Adipocyte (in vitro differentiated cells): ENCODE data around the gene TAB2.
A peak's percentile ranks its signal among the peaks of the same experiment; 100 is the strongest.

Experiments
- DNase-seq: peaks from one replicate; pipeline ENCODE4 v3.0.0-alpha.2; 2015; ENCODE audit warnings: low read depth
- H3K27me3 ChIP-seq: replicated peaks from 2 replicates; pipeline ENCODE4 v1.7.0; 2013; ENCODE audit warnings: mild to moderate bottlenecking, low read length, moderate library complexity; ENCODE audit not compliant: control insufficient read depth, insufficient read depth
- H3K36me3 ChIP-seq: 2 replicates; pipeline ENCODE4 v1.7.0; 2013; ENCODE audit warnings: low read length, mild to moderate bottlenecking, moderate library complexity; ENCODE audit not compliant: control insufficient read depth, insufficient read depth, severe bottlenecking
- H3K4me1 ChIP-seq: 2 replicates; pipeline ENCODE4 v1.7.0; 2013; ENCODE audit warnings: mild to moderate bottlenecking, low read length, moderate library complexity; ENCODE audit not compliant: control insufficient read depth, insufficient read depth
- H3K4me3 ChIP-seq: 2 replicates; pipeline ENCODE4 v1.7.0; 2013; ENCODE audit warnings: mild to moderate bottlenecking, low read length, moderate library complexity
- H3K9ac ChIP-seq: 2 replicates; pipeline ENCODE4 v1.7.0; 2013; ENCODE audit warnings: mild to moderate bottlenecking, low read length, moderate library complexity
- H3K9me3 ChIP-seq: 2 replicates; pipeline ENCODE4 v1.7.0; 2013; ENCODE audit warnings: mild to moderate bottlenecking, low read length, moderate library complexity; ENCODE audit not compliant: control insufficient read depth

Gene TAB2

GRCh38 chr6:149395185-149395584 is 77.7 kb downstream of the TAB2 start:
- H3K4me1 ChIP-seq, result peaks cover 15% of the 10 kb centered on the region
- H3K9me3 ChIP-seq, result no peaks in the 10 kb centered on the region
- H3K36me3 ChIP-seq, result peaks cover 26% of the 10 kb centered on the region
- H3K4me3 ChIP-seq, result no peak overlapping the region
- no peak overlapping the region for H3K9ac ChIP-seq
- no peak for DNase-seq
- no peaks in the 10 kb centered on the region for H3K27me3 ChIP-seq

DNA sequence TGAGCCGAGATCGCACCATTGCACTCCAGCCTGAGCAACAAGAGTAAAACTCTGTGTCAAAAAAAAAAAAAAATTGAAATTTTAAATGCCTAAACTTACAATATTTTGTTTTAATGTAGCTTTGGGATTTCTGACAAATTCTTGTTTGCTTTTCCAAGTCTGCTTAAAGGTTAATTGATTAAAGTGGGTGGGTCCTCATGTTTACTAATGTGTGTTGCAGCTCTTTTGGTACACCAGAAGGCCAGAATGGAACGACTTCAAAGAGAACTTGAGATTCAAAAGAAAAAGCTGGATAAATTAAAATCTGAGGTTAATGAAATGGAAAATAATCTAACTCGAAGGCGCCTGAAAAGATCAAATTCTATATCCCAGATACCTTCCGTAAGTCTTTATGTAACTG is 79.9 kb downstream of the TAB2 start:
- peaks cover 43% of the 10 kb centered on the region for H3K36me3 ChIP-seq
- no peak overlapping the region for H3K4me3 ChIP-seq
- DNase-seq, result no peak
- peaks cover 12% of the 10 kb centered on the region for H3K4me1 ChIP-seq
- no peak overlapping the region for H3K9ac ChIP-seq
- H3K9me3 ChIP-seq, result no peaks in the 10 kb centered on the region
- H3K27me3 ChIP-seq, result no peaks in the 10 kb centered on the region

DNA sequence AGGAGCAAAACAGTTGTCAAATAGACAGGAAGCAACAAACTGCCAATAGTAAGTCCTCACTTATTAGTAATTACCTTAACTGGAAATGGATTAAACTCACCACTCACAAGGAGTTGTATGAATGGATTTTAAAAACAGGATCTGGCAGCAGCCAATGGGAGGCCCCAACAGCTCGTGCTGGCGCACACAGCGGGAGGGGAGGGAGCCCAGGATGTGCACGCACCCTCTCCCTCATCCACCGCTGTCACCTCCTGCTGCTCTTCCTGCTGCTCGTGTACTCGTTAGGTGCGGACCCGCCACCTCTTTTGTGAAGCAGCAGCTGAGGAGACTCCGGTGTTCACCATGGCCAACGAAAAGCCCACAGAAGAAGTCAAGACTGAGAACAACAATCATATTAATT is 82.5 kb downstream of the TAB2 start, which contains the start of gene SUMO4:
SUMO4 (plus strand) TSS at position 213 of the 400 bp plus-strand sequence; CDS start at position 343, 130 bp downstream.
- Histone ChIP-seq H3K9ac (no peak within 1 kb of the TSS), H3K4me3 (no peak within 1 kb of the TSS), H3K36me3 (peaks cover 68% of the 10 kb centered on the region), H3K27me3 (no peaks in the 10 kb centered on the region), H3K4me1 (no peaks in the 10 kb centered on the region), H3K9me3 (no peaks in the 10 kb centered on the region)
- DNase-seq, result no peak

- Histone ChIP-seq H3K9me3 (no peaks in the 10 kb centered on the region), H3K27me3 (no peaks in the 10 kb centered on the region), H3K4me1 (peaks cover 8% of the 10 kb centered on the region), H3K36me3 (peaks cover 69% of the 10 kb centered on the region), H3K4me3 (no peak overlapping the region), H3K9ac (no peak overlapping the region)
- no peak for DNase-seq
These were observed 86.0 kb downstream of the TAB2 start for GRCh38 chr6:149403534-149403933.

DNA sequence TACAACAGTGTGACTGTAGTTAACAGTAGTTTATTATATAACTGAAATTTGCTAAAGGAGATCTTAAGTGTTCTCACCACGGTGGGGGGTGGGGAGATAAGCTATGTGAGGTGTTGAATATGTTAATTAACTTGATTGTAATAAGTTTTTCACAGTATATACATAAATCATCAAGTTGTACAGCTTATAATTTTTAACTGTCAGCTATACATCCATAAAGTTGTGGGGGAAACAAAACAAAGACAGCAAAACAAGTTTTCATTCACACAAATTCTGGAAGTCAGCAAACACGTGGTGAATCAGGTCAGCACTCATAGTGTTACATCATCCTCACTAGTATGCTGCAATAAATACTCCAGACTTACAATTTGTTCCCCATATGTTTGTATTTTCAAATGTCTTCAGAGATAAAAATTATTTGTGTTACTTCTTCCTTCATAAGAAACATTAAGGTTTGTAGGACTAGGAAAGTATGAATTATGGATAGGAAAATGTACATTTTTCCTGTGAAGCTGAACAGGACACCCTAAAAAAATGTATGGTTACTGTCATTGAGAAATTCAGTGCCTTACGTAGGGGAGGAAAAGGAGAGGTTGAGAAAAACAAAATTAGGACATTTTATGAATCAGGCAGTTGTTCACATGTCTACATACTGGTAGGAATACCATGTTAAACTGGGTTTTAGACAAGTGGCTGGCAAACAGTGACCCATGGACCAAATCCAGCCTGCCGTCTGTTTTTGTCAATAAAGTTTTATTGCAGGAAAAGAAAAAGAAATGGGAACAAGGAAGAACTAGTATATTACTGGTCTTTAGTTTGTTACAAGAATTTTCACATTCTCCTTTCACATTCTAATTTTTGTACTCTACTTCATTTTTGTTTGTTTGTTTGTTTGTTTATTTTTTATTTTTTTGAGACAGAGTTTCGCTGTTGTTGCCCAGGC is 88.6 kb downstream of the TAB2 start:
- no peaks in the 10 kb centered on the region for H3K27me3 ChIP-seq
- H3K36me3 ChIP-seq, result peaks cover 67% of the 10 kb centered on the region
- H3K9ac ChIP-seq, result no peak overlapping the region
- H3K4me3 ChIP-seq, result no peak overlapping the region
- peaks cover 8% of the 10 kb centered on the region for H3K4me1 ChIP-seq
- DNase-seq, result peak; percentile 68
- H3K9me3 ChIP-seq, result no peaks in the 10 kb centered on the region

- Histone ChIP-seq H3K9ac (no peak overlapping the region), H3K27me3 (no peaks in the 10 kb centered on the region), H3K36me3 (peaks cover 55% of the 10 kb centered on the region), H3K4me1 (peaks cover 8% of the 10 kb centered on the region), H3K9me3 (no peaks in the 10 kb centered on the region), H3K4me3 (no peak overlapping the region)
- no peak for DNase-seq
These were observed 92.1 kb downstream of the TAB2 start for GRCh38 chr6:149409617-149410016.

DNA sequence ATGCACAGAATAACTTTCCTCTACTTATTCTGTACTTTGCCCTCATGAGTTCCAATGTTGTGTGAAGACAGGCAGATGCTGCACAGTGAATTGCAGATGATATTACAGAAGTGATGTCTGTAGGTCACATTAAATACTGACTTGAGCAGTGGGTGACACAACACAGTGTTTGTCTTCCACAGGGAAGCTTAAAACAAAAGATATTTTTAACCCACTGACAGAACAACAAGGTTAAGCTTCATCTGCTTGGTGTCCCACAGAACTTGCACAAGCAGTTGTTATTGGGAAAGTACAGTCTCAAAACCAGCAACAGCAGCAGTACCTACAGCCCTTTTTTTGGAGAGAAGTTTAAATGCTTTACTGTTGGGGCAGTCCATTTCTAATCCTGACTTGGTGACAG is 93.0 kb downstream of the TAB2 start:
- Histone ChIP-seq H3K27me3 (no peaks in the 10 kb centered on the region), H3K4me1 (peaks cover 8% of the 10 kb centered on the region), H3K4me3 (no peak overlapping the region), H3K36me3 (peaks cover 49% of the 10 kb centered on the region), H3K9ac (no peak overlapping the region), H3K9me3 (no peaks in the 10 kb centered on the region)
- DNase-seq, result no peak

- no peak overlapping the region for H3K4me3 ChIP-seq
- H3K9me3 ChIP-seq, result no peaks in the 10 kb centered on the region
- H3K27me3 ChIP-seq, result no peaks in the 10 kb centered on the region
- no peak for DNase-seq
- H3K9ac ChIP-seq, result no peak overlapping the region
- no peaks in the 10 kb centered on the region for H3K4me1 ChIP-seq
- H3K36me3 ChIP-seq, result peaks cover 39% of the 10 kb centered on the region
These were observed 96.5 kb downstream of the TAB2 start for GRCh38 chr6:149414009-149414408.

DNA sequence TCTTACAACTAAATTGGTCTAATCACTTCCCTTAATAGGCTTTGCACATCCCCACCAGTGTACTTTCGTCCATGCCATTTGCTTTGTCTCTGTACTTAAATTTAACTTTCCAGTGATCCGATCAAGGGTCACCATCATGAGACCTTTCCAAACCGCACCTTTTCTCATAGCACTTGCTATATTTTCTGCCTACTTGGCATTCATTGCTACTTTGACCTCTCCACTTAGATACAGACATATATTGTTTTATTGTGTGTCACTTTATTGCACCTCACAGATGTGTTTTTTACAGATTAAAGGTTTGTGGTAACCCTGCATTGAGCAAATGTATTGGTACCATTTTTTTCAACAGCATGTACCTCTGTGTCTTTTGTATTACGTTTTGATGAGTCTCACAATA is 97.3 kb downstream of the TAB2 start:
- no peak for DNase-seq
- Histone ChIP-seq H3K4me3 (no peak overlapping the region), H3K27me3 (no peaks in the 10 kb centered on the region), H3K9me3 (no peaks in the 10 kb centered on the region), H3K4me1 (no peaks in the 10 kb centered on the region), H3K9ac (no peak overlapping the region), H3K36me3 (peaks cover 31% of the 10 kb centered on the region)

GRCh38 chr6:149419696-149420404 is 102.3 kb downstream of the TAB2 start:
- H3K9ac ChIP-seq, result no peak overlapping the region
- H3K4me1 ChIP-seq, result peaks cover 17% of the 10 kb centered on the region
- H3K9me3 ChIP-seq, result no peaks in the 10 kb centered on the region
- no peak overlapping the region for H3K4me3 ChIP-seq
- H3K36me3 ChIP-seq, result peaks cover under 1% of the 10 kb centered on the region
- no peak for DNase-seq
- no peaks in the 10 kb centered on the region for H3K27me3 ChIP-seq

DNA sequence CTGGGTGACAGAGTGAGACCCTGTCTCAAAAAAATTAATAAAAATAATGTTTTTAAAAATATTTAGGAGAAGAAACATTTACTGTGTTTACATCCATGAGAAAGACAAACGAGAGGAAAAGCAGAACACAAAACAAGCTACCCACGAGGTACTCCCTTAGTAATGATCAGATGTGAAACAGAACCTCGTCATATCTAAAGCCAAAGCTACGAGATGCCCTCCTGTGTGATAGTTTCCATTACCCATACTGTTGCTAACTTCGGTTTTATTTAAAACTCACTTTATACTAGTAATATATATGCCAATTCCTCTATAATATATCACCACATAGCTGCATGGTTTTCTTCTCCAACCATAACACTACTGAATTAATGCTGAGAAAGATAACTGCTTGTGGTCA is 103.6 kb downstream of the TAB2 start:
- Histone ChIP-seq H3K4me1 (peaks cover 17% of the 10 kb centered on the region), H3K36me3 (no peaks in the 10 kb centered on the region), H3K27me3 (no peaks in the 10 kb centered on the region), H3K4me3 (no peak overlapping the region), H3K9me3 (no peaks in the 10 kb centered on the region), H3K9ac (no peak overlapping the region)
- DNase-seq, result no peak
